Stimulated activated CD8-positive, alpha-beta memory T cell treated with anti-CD3 and anti-CD28 coated beads, Interleukin-15, amount 100 ng/mL, for 4 hours (primary cell): Measurements from ENCODE around the gene CCDC78.
A peak's percentile ranks its signal among the peaks of the same experiment; 100 is the strongest.
"Not testable (repeated sequence)": the region's sequence is repeated elsewhere in the genome, so short reads cannot be mapped to it uniquely, and the experiment has no call there.

Source experiments
- DNase-seq, 2 donors: peaks; one replicate each; pipeline ENCODE4 v3.0.0-alpha.2; 2020; ENCODE audit warnings: low read depth in 2 of 2

The CCDC78 gene

GRCh38 chr16:694187-694862 is 31.9 kb downstream of the CCDC78 start:
- no peak for DNase-seq

- no peak for DNase-seq
Observed at GRCh38 chr16:693766-694165, 32.5 kb downstream of the CCDC78 start.

GRCh38 chr16:693364-693763 is 32.9 kb downstream of the CCDC78 start:
- DNase-seq, result no peak

- DNase-seq, result no peak
Observed at GRCh38 chr16:692356-693108, 33.7 kb downstream of the CCDC78 start.

DNA sequence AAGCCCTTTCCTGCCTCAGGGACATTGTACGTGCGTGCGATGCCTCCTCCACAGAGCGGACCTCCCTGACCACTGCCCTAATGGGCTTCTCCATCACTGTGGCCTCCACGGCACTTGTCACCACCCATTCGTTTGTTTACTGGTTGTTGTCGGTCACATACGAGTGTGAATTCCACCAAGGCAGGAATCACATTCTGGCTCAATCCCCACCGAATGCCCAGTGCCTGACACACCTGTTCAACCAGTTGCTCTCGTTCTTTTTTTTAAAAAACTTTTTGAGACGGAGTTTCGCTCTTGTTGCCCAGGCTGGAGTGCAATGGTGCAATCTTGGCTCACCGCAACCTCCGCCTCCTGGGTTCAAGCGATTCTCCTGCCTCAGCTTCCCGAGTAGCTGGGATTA is 35.0 kb downstream of the CCDC78 start:
- not testable (repeated sequence) for DNase-seq

- no peak for DNase-seq
Observed at GRCh38 chr16:689175-689897, 36.9 kb downstream of the CCDC78 start.

- no peak for DNase-seq
Observed at GRCh38 chr16:687499-687898, 38.7 kb downstream of the CCDC78 start.

- no peak for DNase-seq
Observed at GRCh38 chr16:686459-687260, 39.6 kb downstream of the CCDC78 start.

DNA sequence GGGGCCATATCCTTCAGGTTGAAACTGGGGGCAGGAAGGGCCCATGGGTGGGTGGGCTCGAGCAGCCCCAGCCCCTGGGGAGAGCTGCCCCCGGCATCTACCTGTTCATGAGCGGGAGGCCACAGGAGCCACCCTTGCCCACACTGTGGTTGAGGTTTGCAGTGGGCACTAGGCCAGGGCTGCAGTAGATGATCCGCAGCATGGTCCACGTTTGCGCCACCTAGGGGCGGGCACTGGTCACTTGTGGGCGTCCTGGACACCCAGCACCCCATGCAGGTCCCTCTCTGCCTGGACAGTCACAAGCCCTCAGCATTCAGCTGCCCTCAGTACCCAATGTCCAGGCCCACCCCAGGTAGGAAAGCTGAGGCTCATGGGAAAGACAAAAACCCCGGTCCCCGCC is 40.3 kb downstream of the CCDC78 start:
- DNase-seq, result no peak

GRCh38 chr16:684961-685696 is 41.1 kb downstream of the CCDC78 start:
- no peak for DNase-seq

DNA sequence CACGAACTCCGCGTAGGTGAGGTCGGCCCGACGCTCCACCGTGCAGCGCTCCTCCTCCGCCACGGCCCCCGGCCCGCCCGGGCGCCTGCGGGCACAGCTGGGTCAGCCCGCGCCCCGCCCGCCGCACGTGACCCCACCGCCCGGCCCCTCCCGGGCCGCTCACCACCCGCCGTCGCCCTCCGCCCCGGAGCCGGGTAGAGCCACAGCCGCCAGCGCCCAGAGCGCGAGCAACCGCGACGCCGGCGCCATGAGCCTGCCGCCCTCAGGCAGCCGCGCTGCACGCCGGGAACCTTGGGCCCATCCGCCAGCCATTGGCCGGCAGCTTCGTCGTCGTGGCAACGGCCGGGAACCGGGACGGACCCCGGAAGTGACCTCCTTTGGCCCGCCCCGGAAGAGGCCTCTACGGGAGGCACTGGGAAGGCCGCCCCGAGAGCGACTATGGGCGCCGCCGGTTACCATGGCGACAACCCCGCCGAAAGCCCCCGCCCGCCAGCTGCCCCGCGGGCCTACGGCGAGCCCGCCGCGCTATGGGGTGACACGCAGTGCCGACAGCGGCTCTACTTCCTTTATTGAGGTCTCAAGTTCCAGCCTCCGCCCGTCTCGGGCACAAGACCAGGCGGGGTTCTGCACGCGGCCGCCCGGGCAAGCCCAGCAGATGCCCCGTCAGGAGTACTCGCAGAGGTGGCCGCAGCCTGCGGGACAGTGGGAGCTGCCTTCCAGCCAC is 42.0 kb downstream of the CCDC78 start, which contains the start of gene JMJD8:
Gene JMJD8, minus strand, starts transcription at position 264 of the 724 bp plus-strand sequence. Its CDS starts 15 bp downstream, at position 249.
- peak; percentile 91 to 94 for DNase-seq

DNA sequence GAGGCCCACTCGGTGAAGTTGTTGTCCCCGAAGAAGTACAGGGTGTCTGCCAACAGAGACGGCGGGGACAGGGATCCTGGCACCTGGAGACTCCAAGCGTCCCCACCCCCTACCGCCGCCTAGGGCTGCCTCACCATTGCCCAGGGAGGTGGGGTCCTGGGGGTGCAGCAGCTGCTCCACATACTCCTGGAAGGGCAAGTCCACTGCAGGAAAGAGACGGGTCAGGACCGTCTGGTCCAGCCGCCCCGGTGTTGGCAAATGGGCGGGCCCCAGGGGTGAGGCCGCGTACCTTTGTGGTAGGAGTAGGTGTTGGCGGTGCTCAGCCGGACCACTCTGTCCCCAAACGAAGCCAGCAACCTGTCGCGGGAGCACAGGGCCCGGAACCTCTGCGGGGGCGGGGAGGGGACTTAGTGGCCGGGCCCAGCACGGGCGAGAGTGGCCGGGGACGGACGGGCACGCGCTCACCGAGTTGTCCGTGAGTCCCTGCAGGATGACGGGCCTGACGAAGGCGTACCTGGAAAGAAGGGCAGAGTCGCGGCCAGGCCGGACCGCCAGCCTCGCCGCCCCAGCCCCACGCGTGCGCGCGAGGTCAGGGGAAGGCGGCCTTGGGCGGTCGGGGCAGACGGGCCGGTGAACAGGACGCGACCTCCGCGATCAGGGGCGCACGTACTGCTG is 42.7 kb downstream of the CCDC78 start:
- no peak for DNase-seq

DNA sequence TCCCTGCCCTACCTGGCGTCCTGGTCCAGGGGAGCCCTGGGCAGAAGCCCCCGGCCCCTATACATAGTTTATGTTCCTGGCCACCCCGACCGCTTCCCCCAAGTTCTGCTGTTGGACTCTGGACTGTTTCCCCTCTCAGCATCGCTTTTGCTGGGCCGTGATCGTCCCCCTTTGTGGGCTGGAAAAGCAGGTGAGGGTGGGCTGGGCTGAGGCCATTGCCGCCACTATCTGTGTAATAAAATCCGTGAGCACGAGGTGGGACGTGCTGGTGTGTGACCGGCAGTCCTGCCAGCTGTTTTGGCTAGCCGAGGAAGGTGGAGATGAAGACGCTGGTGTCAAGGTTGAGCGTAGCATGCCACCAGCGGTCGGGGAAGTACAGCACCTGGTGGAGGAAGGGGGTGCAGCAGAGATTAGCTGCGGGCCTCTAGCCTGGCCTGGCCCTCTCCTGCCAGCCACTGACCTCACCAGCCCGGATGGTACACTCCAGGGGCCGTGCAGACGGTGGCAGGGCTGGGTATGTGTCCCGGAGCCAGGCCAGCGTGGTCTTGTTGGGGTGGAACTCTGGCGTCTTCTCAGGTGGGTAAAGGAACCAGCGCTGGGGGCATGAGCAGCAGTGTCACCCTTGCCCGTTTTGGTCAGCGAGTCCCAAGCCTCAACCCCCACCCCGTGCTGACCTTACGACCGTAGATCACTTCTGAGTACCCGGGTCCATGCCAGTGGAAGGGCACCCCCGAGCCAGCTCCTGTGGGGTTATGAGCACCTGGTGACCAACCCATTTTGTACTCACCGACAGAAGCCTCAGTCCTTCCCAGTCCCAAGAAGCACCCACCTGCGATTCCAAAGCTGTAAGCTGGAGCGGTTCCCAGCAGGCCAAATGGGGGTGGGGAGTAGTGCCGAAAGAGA is 43.5 kb downstream of the CCDC78 start:
- no peak for DNase-seq

GRCh38 chr16:681746-682427 is 44.4 kb downstream of the CCDC78 start:
- DNase-seq, result no peak

DNA sequence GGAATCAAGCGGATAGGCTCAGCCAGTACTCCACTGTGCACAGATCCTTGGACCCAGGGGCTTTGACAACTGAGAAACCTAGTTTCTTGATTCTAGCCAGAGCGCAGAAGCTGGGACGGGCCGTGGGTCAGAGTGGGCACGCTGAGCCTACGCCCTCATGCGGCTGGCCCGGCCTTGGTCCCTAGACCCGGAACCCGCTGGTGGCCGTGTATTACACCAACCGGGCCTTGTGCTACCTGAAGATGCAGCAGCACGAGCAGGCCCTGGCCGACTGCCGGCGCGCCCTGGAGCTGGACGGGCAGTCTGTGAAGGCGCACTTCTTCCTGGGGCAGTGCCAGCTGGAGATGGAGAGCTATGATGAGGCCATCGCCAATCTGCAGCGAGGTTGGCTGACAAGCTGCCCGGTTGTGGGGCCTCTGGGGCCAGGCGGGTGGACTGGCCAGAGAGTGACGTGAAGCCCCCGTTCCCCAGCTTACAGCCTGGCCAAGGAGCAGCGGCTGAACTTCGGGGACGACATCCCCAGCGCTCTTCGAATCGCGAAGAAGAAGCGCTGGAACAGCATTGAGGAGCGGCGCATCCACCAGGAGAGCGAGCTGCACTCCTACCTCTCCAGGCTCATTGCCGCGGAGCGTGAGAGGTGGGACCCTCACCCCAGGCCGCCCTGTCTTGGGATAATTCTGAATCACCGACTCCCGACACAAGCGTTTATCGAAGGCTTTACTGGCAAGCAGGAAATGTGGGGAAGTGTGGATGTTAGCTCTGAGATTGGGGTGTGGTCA is 45.1 kb downstream of the CCDC78 start:
- DNase-seq, result no peak

GRCh38 chr16:680625-680945 is 45.7 kb downstream of the CCDC78 start:
- no peak for DNase-seq

DNA sequence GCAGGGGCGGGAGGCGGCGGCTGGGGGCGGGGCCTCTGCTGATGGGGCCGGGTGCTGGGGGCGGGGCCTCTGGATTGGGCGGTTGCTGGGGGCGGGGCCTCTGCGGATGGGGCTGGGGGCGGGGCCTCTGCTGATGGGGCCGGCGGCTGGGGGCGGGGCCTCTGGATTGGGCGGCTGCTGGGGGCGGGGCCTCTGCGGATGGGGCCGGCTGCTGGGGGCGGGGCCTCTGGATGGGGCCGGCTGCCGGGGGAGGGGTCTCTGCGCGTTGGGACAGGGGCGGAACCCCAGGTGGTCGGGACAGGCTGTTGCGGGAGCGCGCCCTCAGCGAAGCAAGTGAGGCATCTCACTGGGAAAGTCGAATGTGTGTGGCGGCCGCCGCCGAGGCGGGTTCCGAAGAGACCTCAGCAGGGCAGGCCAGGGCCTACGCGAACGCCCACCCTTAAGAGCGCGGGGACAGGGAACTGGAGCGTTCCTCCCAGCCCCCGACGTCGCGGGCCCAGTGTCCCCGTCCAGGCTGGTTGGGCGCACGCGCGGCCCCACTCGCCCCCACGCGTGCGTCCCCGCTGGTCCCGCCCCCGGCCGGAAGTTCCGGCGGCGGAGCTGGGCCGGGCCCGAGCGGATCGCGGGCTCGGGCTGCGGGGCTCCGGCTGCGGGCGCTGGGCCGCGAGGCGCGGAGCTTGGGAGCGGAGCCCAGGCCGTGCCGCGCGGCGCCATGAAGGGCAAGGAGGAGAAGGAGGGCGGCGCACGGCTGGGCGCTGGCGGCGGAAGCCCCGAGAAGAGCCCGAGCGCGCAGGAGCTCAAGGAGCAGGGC is 46.2 kb downstream of the CCDC78 start, which contains the start of gene STUB1:
Gene STUB1, plus strand, starts transcription at position 597 of the 811 bp plus-strand sequence. Its CDS starts 116 bp downstream, at position 713.
- DNase-seq, result peak; percentile 68 to 75
